Measurements from ENCODE around the gene HK1. TPM values are rescaled to one million over a fixed set of nuclear protein-coding genes. Genes with fewer than 3 reads are reported as not detected.

HK1 gene
- total and polyA plus RNA-seq, 11 donors: 83.0 to 310 (median 227) TPM

DNA sequence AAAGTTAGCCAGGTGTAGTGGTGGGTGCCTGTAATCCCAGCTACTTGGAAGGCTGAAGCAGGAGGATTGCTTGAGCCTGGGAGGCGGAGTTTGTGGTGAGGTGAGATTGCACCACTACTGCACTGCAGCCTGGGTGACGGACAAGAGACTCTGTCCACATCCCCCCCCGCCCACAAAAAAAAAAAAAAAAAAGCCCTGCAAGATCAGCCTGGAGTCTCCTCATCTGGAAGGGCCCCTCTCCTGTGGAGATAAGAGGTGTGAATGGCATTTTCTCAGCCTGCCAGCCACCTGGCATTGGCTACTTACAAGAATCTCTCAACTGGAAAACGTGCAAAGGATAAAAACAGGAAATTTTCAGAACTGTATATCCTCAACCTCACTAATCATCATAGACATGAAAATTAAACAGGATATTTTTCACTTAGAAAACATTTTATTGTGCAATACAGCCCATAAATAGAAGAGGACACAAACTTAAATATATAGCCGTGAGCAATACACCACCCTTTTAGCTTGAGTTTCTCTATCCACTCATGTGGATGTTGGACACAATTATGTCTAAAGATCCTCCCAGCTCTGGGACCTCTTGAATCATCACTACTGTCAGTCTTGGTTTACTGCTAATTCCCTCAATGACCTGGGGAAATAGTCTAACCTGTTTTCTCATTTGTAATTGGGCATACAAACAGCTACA is 161.7 kb downstream of the HK1 start:
- no peaks in the 10 kb centered on the region for H3K9me3 ChIP-seq
- WGBS, 4 donors: 58 to 68% (median 61%) methylated on average over 5 of the region's 5 CpGs
- H3K36me3 ChIP-seq: no peaks in the 10 kb centered on the region
- DNase-seq: no peak
- peaks cover 0 to 21% (median 14%) of the 10 kb centered on the region in 12 donors for H3K4me1 ChIP-seq
- no peak overlapping the region for H3K4me3 ChIP-seq
- peak overlapping the region in 1 of 12 donors; percentile 40 for H3K27ac ChIP-seq
- intact Hi-C loops (cut with DNase I): loop anchor here in 1 of 10 donors (5.0 kb wide), 1 partner anchor 62 kb away; no protein-coding TSS in a partner anchor
- TF ChIP-seq POLR2A (IDR thresholded peaks at IDR 0.05): no peak
- TF ChIP-seq, protein P1, sequence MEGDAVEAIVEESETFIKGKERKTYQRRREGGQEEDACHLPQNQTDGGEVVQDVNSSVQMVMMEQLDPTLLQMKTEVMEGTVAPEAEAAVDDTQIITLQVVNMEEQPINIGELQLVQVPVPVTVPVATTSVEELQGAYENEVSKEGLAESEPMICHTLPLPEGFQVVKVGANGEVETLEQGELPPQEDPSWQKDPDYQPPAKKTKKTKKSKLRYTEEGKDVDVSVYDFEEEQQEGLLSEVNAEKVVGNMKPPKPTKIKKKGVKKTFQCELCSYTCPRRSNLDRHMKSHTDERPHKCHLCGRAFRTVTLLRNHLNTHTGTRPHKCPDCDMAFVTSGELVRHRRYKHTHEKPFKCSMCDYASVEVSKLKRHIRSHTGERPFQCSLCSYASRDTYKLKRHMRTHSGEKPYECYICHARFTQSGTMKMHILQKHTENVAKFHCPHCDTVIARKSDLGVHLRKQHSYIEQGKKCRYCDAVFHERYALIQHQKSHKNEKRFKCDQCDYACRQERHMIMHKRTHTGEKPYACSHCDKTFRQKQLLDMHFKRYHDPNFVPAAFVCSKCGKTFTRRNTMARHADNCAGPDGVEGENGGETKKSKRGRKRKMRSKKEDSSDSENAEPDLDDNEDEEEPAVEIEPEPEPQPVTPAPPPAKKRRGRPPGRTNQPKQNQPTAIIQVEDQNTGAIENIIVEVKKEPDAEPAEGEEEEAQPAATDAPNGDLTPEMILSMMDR (IDR thresholded peaks at IDR 0.05): no peak
- ATAC-seq: no peak
- no peaks in the 10 kb centered on the region for H3K27me3 ChIP-seq

DNA sequence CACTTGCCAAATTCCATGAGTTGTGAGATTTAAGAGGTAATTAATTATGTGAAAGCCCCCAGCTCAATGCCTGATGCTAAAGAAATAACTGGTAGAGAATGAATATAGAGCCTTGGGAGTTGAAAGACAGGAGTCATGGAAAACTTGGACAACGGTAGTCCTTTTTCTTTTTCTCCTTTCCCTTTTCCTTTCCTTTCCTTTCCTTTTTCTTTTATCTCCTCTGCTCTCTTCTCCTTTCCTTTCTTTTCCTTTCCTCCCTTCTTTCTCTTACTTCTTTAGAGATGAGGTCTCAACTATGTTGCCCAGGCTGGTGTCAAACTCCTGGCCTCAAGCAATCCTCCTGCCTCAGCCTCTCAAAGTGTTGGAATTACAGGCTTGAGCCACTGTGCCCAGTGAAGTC is 165.1 kb downstream of the HK1 start:
- Histone ChIP-seq H3K27ac (no peak overlapping the region), H3K9me3 (no peaks in the 10 kb centered on the region), H3K4me3 (no peak overlapping the region), H3K27me3 (no peaks in the 10 kb centered on the region), H3K4me1 (peaks cover 0 to 19% (median 12%) of the 10 kb centered on the region in 12 donors), H3K36me3 (no peaks in the 10 kb centered on the region)
- intact Hi-C loops (cut with DNase I): no loop called here
- WGBS, 4 donors: 68 to 84% (median 80%) methylated on average over 1 of the region's 1 CpG
- ATAC-seq (no peak), DNase-seq (no peak)
- TF ChIP-seq POLR2A (IDR thresholded peaks at IDR 0.05): no peak
- TF ChIP-seq, protein P1 (IDR thresholded peaks at IDR 0.05): no peak

DNA sequence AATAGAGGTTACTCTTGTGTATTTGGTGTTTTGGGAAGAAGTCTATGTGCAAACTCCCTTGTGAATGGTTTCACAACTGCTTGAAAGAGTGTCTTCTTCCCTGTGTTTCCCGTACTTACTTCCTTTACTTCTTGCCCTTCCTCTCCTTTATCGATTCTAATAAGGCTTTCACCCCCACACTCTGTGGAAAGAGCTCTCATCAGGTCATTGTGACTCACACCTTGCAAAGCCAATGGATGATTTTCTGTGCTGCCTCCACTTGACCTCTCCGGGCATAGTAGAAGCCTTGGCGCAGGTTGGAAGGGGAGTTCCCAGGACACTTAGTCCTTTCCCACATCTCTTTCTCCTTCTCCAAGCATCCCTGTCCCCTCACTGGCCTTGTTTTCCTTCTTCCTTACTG is 166.7 kb downstream of the HK1 start:
- intact Hi-C loops (cut with DNase I): loop anchor here in 2 of 10 donors (5.0 kb wide), 1 partner anchor 62 kb away; no protein-coding TSS in a partner anchor
- Histone ChIP-seq H3K4me3 (no peak overlapping the region), H3K27ac (no peak overlapping the region), H3K36me3 (no peaks in the 10 kb centered on the region), H3K4me1 (peaks cover 0 to 11% (median 1%) of the 10 kb centered on the region in 12 donors), H3K27me3 (no peaks in the 10 kb centered on the region), H3K9me3 (no peaks in the 10 kb centered on the region)
- TF ChIP-seq, protein P1 (IDR thresholded peaks at IDR 0.05): no peak
- TF ChIP-seq POLR2A (IDR thresholded peaks at IDR 0.05): no peak
- no peak for DNase-seq
- WGBS, 4 donors: 87 to 90% (median 88%) methylated on average over 4 of the region's 4 CpGs
- no peak for ATAC-seq

DNA sequence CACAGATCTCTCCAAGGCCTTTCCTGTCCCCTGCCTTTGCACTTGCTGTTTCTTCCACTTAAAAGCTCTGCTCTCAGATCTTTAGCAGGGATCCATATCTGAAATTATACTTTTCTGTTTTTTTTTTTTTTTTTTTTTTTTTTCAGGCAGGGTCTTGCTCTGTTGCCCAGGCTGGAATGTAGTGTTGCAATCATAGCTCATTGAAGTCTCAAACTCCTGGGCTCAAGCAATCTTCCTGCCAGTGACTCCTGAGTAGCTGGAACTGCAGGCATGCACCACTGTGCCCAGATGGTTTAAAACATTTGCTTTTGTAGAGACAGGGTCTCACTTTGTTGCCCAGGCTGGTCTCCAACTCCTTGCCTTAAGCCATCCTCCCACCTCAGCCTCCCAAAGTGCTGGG is 167.9 kb downstream of the HK1 start:
- Histone ChIP-seq H3K9me3 (no peaks in the 10 kb centered on the region), H3K36me3 (no peaks in the 10 kb centered on the region), H3K4me1 (peaks cover 0 to 19% (median 12%) of the 10 kb centered on the region in 12 donors), H3K4me3 (no peak overlapping the region), H3K27ac (peak overlapping the region in 1 of 12 donors; percentile 12), H3K27me3 (no peaks in the 10 kb centered on the region)
- ATAC-seq (no peak), DNase-seq (no peak)
- intact Hi-C loops (cut with DNase I): loop anchor here in 2 of 10 donors (5.0 kb wide), 1 partner anchor 61 kb away; no protein-coding TSS in a partner anchor
- TF ChIP-seq, protein P1 (IDR thresholded peaks at IDR 0.05): no peak
- TF ChIP-seq POLR2A (IDR thresholded peaks at IDR 0.05): no peak
